Measurements from ENCODE around the gene NRXN3.

Gene NRXN3

GRCh38 chr14:78581229-78581628, 411.1 kb downstream of the NRXN3 start:
- no peak for TF ChIP-seq CTCF (IDR thresholded peaks at IDR 0.05; ENCODE audit: unreplicated experiment in 3 of 3)
- no peaks in the 10 kb centered on the region for H3K36me3 Mint-ChIP-seq (ENCODE audit: low read depth)
- H3K4me3 Mint-ChIP-seq: no peak overlapping the region
- H3K9me3 Mint-ChIP-seq: no peaks in the 10 kb centered on the region
- no peaks in the 10 kb centered on the region for H3K4me1 Mint-ChIP-seq
- H3K27me3 Mint-ChIP-seq (ENCODE audit: low read depth): peaks cover 5% of the 10 kb centered on the region
- no peak overlapping the region for H3K27ac Mint-ChIP-seq

- Mint-ChIP-seq H3K4me1 (no peaks in the 10 kb centered on the region), H3K27ac (no peak overlapping the region), H3K4me3 (no peak overlapping the region), H3K9me3 (no peaks in the 10 kb centered on the region), H3K27me3 (ENCODE audit: low read depth) (peaks cover 7% of the 10 kb centered on the region), H3K36me3 (ENCODE audit: low read depth) (no peaks in the 10 kb centered on the region)
- TF ChIP-seq CTCF (IDR thresholded peaks at IDR 0.05; ENCODE audit: unreplicated experiment in 3 of 3): no peak
These were observed 416.5 kb downstream of the NRXN3 start for GRCh38 chr14:78586681-78587080.

- Mint-ChIP-seq H3K9me3 (no peaks in the 10 kb centered on the region), H3K27me3 (ENCODE audit: low read depth) (peaks cover 13% of the 10 kb centered on the region)
These were observed 418.7 kb downstream of the NRXN3 start for GRCh38 chr14:78588906-78589305.

GRCh38 chr14:78592616-78593219, 422.5 kb downstream of the NRXN3 start:
- Mint-ChIP-seq H3K27ac (no peak overlapping the region), H3K4me3 (no peak overlapping the region), H3K36me3 (ENCODE audit: low read depth) (no peaks in the 10 kb centered on the region), H3K9me3 (no peaks in the 10 kb centered on the region), H3K4me1 (no peaks in the 10 kb centered on the region), H3K27me3 (ENCODE audit: low read depth) (peaks cover 13% of the 10 kb centered on the region)
- TF ChIP-seq CTCF (IDR thresholded peaks at IDR 0.05; ENCODE audit: unreplicated experiment in 3 of 3): no peak

More at GRCh38 chr14:78588906-78589305, 418.7 kb downstream of the NRXN3 start:
- H3K27ac Mint-ChIP-seq: no peak overlapping the region
- H3K4me3 Mint-ChIP-seq: no peak overlapping the region
- TF ChIP-seq CTCF (IDR thresholded peaks at IDR 0.05; ENCODE audit: unreplicated experiment in 3 of 3): no peak
- H3K36me3 Mint-ChIP-seq (ENCODE audit: low read depth): no peaks in the 10 kb centered on the region
- H3K4me1 Mint-ChIP-seq: no peaks in the 10 kb centered on the region

GRCh38 chr14:78593949-78594348, 423.8 kb downstream of the NRXN3 start:
- no peak for TF ChIP-seq CTCF (IDR thresholded peaks at IDR 0.05; ENCODE audit: unreplicated experiment in 3 of 3)
- Mint-ChIP-seq H3K27ac (no peak overlapping the region), H3K27me3 (ENCODE audit: low read depth) (peaks cover 18% of the 10 kb centered on the region), H3K9me3 (no peaks in the 10 kb centered on the region), H3K36me3 (ENCODE audit: low read depth) (no peaks in the 10 kb centered on the region), H3K4me1 (no peaks in the 10 kb centered on the region), H3K4me3 (no peak overlapping the region)

- TF ChIP-seq CTCF (IDR thresholded peaks at IDR 0.05; ENCODE audit: unreplicated experiment in 3 of 3): peak in 1 of 3 experiments; percentile 23
- no peak overlapping the region for H3K4me3 Mint-ChIP-seq
- H3K9me3 Mint-ChIP-seq: no peaks in the 10 kb centered on the region
- no peaks in the 10 kb centered on the region for H3K4me1 Mint-ChIP-seq
- H3K36me3 Mint-ChIP-seq (ENCODE audit: low read depth): no peaks in the 10 kb centered on the region
- no peak overlapping the region for H3K27ac Mint-ChIP-seq
- peaks cover 29% of the 10 kb centered on the region for H3K27me3 Mint-ChIP-seq (ENCODE audit: low read depth)
These were observed 425.6 kb downstream of the NRXN3 start for GRCh38 chr14:78595797-78596196.
